Neural cell (in vitro differentiated cells): Measurements from ENCODE around the gene RAB44.

Source experiments
- EP300 ChIP-seq: fragments of 450-650 bp; conservative IDR thresholded peaks from 2 replicates; pipeline ENCODE4 v1.6.1; 2014; ENCODE audit warnings: antibody characterized with exemption, mild to moderate bottlenecking, moderate library complexity; ENCODE audit not compliant: poor library complexity, severe bottlenecking
- EZH2 ChIP-seq: fragments of 200-600, 300-800 bp; shearing (Covaris generic), sonication (generic); IDR thresholded peaks from 2 replicates; pipeline ENCODE4 v1.6.1; 2014; ENCODE audit warnings: antibody characterized with exemption, low read length, borderline replicate concordance, mild to moderate bottlenecking; ENCODE audit not compliant: insufficient read depth, poor library complexity, severe bottlenecking
- MXI1 ChIP-seq: fragments of 450-650 bp; conservative IDR thresholded peaks from 2 replicates; pipeline ENCODE4 v1.6.1; 2014; ENCODE audit warnings: antibody characterized with exemption, mild to moderate bottlenecking; ENCODE audit not compliant: poor library complexity, severe bottlenecking
- POLR2AphosphoS5 ChIP-seq: IDR thresholded peaks from 2 replicates; pipeline ENCODE4 v1.6.1; 2012
- RAD21 ChIP-seq: fragments of 450-650 bp; conservative IDR thresholded peaks from 2 replicates; pipeline ENCODE4 v1.6.1; 2014; ENCODE audit warnings: antibody characterized with exemption, mild to moderate bottlenecking, moderate library complexity
- REST ChIP-seq: IDR thresholded peaks from 2 replicates; pipeline ENCODE4 v1.6.1; 2012; ENCODE audit warnings: borderline replicate concordance
- SMC3 ChIP-seq: fragments of 450-650 bp; conservative IDR thresholded peaks from 2 replicates; pipeline ENCODE4 v1.6.1; 2014; ENCODE audit warnings: antibody characterized with exemption, mild to moderate bottlenecking, moderate library complexity; ENCODE audit not compliant: poor library complexity
- TAF1 ChIP-seq: IDR thresholded peaks from 2 replicates; pipeline ENCODE4 v1.6.1; 2012; ENCODE audit warnings: low read depth
- TF ChIP-seq, protein P1 (sequence below): fragments of 450-650 bp; IDR thresholded peaks from 2 replicates; pipeline ENCODE4 v1.5.1; 2014; ENCODE audit warnings: antibody characterized with exemption, mild to moderate bottlenecking, moderate library complexity; ENCODE audit not compliant: poor library complexity, severe bottlenecking

DNA sequence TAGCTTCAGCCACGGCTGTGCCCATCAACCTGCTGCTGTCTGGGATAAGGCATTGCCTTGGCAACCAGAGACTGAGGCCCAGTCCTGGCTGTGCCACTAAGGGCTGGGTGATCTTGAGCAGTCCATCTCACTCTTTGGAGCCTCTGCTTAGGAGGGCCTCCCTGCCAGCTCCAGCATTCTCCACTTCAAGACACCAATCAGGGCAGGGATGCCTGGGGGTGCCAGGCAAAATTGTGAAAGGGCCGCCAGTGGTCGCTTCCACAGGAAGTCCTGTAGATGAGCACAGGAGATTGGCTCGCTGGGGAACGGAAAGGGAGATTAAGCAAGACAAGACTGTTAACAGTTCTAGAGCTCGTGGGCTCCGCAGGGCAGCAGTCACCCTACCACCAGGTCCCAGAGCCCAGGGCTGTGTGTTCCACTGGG, at the start of gene RAB44:
- TF ChIP-seq, protein P1, sequence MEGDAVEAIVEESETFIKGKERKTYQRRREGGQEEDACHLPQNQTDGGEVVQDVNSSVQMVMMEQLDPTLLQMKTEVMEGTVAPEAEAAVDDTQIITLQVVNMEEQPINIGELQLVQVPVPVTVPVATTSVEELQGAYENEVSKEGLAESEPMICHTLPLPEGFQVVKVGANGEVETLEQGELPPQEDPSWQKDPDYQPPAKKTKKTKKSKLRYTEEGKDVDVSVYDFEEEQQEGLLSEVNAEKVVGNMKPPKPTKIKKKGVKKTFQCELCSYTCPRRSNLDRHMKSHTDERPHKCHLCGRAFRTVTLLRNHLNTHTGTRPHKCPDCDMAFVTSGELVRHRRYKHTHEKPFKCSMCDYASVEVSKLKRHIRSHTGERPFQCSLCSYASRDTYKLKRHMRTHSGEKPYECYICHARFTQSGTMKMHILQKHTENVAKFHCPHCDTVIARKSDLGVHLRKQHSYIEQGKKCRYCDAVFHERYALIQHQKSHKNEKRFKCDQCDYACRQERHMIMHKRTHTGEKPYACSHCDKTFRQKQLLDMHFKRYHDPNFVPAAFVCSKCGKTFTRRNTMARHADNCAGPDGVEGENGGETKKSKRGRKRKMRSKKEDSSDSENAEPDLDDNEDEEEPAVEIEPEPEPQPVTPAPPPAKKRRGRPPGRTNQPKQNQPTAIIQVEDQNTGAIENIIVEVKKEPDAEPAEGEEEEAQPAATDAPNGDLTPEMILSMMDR = no peak
- TF ChIP-seq POLR2AphosphoS5 (no peak), RAD21 (no peak), TAF1 (no peak), EZH2 (no peak), SMC3 (no peak), REST (no peak), EP300 (no peak), MXI1 (no peak)
